Endothelial cell of umbilical vein (primary cell): ENCODE measurements around the gene AKAP6.
A peak's percentile ranks its signal among the peaks of the same experiment; 100 is the strongest.

ENCODE experiments used
- CTCF ChIP-seq, 2 donors: IDR thresholded peaks; 1 replicate in 1 of 2; 2 replicates in 1 of 2; pipeline ENCODE4 v1.5.1; 2011; ENCODE audit warnings: low read length in 2 of 2, mild to moderate bottlenecking in 2 of 2, moderate library complexity in 2 of 2, control low read depth in 1 of 2, inconsistent platforms in 1 of 2, low read depth in 1 of 2; ENCODE audit not compliant: insufficient read depth in 1 of 2; ENCODE audit errors: extremely low read depth in 1 of 2
- GATA2 ChIP-seq: IDR thresholded peaks from 2 replicates; pipeline ENCODE4 v1.7.0; 2011; ENCODE audit warnings: low read depth, mild to moderate bottlenecking, moderate library complexity, mixed read lengths, low read length; ENCODE audit not compliant: insufficient read length, insufficient read depth

- TF ChIP-seq CTCF (IDR thresholded peaks at IDR 0.05; ENCODE audit: extremely low read depth in 1 of 2, insufficient read depth in 1 of 2, low read depth in 1 of 2, low read length in 2 of 2) (no peak), GATA2 (peak; percentile 71)
Observed at GRCh38 chr14:32525591-32525990, 196.5 kb downstream of the AKAP6 start.
